H1 (cell line): Measurements from ENCODE around the gene DDX42. TPM values are rescaled to one million over a fixed set of nuclear protein-coding genes. Genes with fewer than 3 reads are reported as not detected.

Experiments used
- CHD7 ChIP-seq: fragments of 300-600 bp; sonication (generic); IDR thresholded peaks from 2 replicates; pipeline ENCODE4 v1.7.1; 2012; ENCODE audit warnings: low read length, moderate library complexity, mild to moderate bottlenecking, inconsistent platforms; ENCODE audit not compliant: insufficient replicate concordance
- polyA plus RNA-seq, 7 experiments: library from polyadenylated mRNA; depleted of rRNA in 3 of 7; stranded (reverse) in 5 of 7; unstranded in 2 of 7; fragments of >200 nt in 5 of 7; fragments of 200-250 nt in 2 of 7; gene quantifications; 1 replicate in 5 of 7; 2 replicates in 1 of 7; 4 replicates in 1 of 7; pipeline versions ENCODE4 v1.2.1 to v1.2.3, GENCODE V29; 2011 to 2013; ENCODE audit warnings: missing spikeins in 2 of 7, mixed read lengths in 2 of 7
- total RNA-seq: library from RNA; stranded (reverse); fragmentation: NEBNext Ultra II Directional; extraction: Animal tissue kit (Norgen Biotek cat#: 25700); gene quantifications from 2 replicates; pipeline ENCODE4 v1.2.1, GENCODE V29; 2021

Gene DDX42
- total and polyA plus RNA-seq, 2 of the 8 experiments (the other 6 are each of a cell fraction or from before 2014, with no cell fraction given) = 40.6 to 114 TPM

- no peak for TF ChIP-seq CHD7
These were observed 18.2 kb downstream of the DDX42 start (continued) for GRCh38 chr17:63792055-63792729.
